PFSK-1 (cell line): Measurements from ENCODE around the gene PCID2.

ENCODE experiments used
- POLR2AphosphoS5 ChIP-seq: IDR thresholded peaks from 2 replicates; pipeline ENCODE4 v1.6.1; 2012; ENCODE audit warnings: low read depth, mild to moderate bottlenecking, control low read depth, low read length, moderate library complexity
- SIN3A ChIP-seq: IDR thresholded peaks from 2 replicates; pipeline ENCODE4 v1.6.1; 2012; ENCODE audit warnings: mild to moderate bottlenecking, low read length, moderate library complexity, borderline replicate concordance; ENCODE audit not compliant: insufficient read depth
- TAF1 ChIP-seq: IDR thresholded peaks from 2 replicates; pipeline ENCODE4 v1.6.1; 2012; ENCODE audit warnings: low read length, control low read depth, borderline replicate concordance; ENCODE audit not compliant: insufficient read depth
- TF ChIP-seq, protein P1 (sequence below), 2 experiments: IDR thresholded peaks; 2 replicates each; pipeline versions ENCODE4 v1.6.1 to v1.8.0; 2011 to 2012; ENCODE audit warnings: low read depth in 2 of 2, low read length in 2 of 2, control low read depth in 1 of 2, inconsistent platforms in 1 of 2, mild to moderate bottlenecking in 1 of 2, moderate library complexity in 1 of 2; ENCODE audit not compliant: insufficient read depth in 1 of 2

- no peak for TF ChIP-seq TAF1
- TF ChIP-seq, protein P1, sequence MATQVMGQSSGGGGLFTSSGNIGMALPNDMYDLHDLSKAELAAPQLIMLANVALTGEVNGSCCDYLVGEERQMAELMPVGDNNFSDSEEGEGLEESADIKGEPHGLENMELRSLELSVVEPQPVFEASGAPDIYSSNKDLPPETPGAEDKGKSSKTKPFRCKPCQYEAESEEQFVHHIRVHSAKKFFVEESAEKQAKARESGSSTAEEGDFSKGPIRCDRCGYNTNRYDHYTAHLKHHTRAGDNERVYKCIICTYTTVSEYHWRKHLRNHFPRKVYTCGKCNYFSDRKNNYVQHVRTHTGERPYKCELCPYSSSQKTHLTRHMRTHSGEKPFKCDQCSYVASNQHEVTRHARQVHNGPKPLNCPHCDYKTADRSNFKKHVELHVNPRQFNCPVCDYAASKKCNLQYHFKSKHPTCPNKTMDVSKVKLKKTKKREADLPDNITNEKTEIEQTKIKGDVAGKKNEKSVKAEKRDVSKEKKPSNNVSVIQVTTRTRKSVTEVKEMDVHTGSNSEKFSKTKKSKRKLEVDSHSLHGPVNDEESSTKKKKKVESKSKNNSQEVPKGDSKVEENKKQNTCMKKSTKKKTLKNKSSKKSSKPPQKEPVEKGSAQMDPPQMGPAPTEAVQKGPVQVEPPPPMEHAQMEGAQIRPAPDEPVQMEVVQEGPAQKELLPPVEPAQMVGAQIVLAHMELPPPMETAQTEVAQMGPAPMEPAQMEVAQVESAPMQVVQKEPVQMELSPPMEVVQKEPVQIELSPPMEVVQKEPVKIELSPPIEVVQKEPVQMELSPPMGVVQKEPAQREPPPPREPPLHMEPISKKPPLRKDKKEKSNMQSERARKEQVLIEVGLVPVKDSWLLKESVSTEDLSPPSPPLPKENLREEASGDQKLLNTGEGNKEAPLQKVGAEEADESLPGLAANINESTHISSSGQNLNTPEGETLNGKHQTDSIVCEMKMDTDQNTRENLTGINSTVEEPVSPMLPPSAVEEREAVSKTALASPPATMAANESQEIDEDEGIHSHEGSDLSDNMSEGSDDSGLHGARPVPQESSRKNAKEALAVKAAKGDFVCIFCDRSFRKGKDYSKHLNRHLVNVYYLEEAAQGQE (IDR thresholded peaks at IDR 0.05; ENCODE audit: insufficient read depth in 1 of 2, low read depth in 2 of 2, low read length in 2 of 2), result no peak
- no peak for TF ChIP-seq POLR2AphosphoS5
- no peak for TF ChIP-seq SIN3A
Measured at GRCh38 chr13:113158946-113159345, 49.5 kb downstream of the PCID2 start.
